SK-N-SH treated with all-trans-retinoic acid at 6 μM for 48 hours (cell line): ENCODE results near the gene RRBP1.

Experiments used
- ATAC-seq: fragments of 200-7000 bp; cut with Tn5 transposase; 3 replicates; pipeline ENCODE4 v1.9.1; 2020; ENCODE audit warnings: mild to moderate bottlenecking, moderate library complexity
- ARNTL ChIP-seq: fragments of 450-650 bp; formaldehyde crosslinking; IDR thresholded peaks from 2 replicates; pipeline ENCODE4 v1.5.0; 2020; ENCODE audit warnings: low read depth, mild to moderate bottlenecking, moderate library complexity, borderline replicate concordance
- CREB5 ChIP-seq: fragments of 250-450 bp; sonication (Bioruptor Pico); IDR thresholded peaks from 2 replicates; pipeline ENCODE4 v1.5.1; 2020; ENCODE audit warnings: low read depth, mild to moderate bottlenecking, moderate library complexity
- CSDC2 ChIP-seq: fragments of 250-450 bp; sonication (Bioruptor Pico); IDR thresholded peaks from 2 replicates; pipeline ENCODE4 v1.5.0; 2020; ENCODE audit warnings: mild to moderate bottlenecking, moderate library complexity
- CSRNP3 ChIP-seq: fragments of 250-450 bp; sonication (Bioruptor Pico); IDR thresholded peaks from 2 replicates; pipeline ENCODE4 v1.5.1; 2021; ENCODE audit warnings: mild to moderate bottlenecking, moderate library complexity
- ESRRG ChIP-seq: fragments of 250-450 bp; sonication (Bioruptor Pico); IDR thresholded peaks from 2 replicates; pipeline ENCODE4 v1.6.1; 2021; ENCODE audit warnings: mild to moderate bottlenecking
- GLIS3 ChIP-seq: fragments of 250-450 bp; sonication (Bioruptor Pico); IDR thresholded peaks from 2 replicates; pipeline ENCODE4 v1.5.0; 2020; ENCODE audit warnings: mild to moderate bottlenecking, moderate library complexity
- ISL1 ChIP-seq: fragments of 250-450 bp; sonication (Bioruptor Pico); IDR thresholded peaks from 2 replicates; pipeline ENCODE4 v2.1.2; 2022; ENCODE audit warnings: mild to moderate bottlenecking, moderate library complexity
- OSR1 ChIP-seq: fragments of 250-450 bp; sonication (Bioruptor Pico); IDR thresholded peaks from 2 replicates; pipeline ENCODE4 v1.8.0; 2022; ENCODE audit warnings: moderate library complexity, mild to moderate bottlenecking, inconsistent platforms
- PATZ1 ChIP-seq: fragments of 250-450 bp; sonication (Bioruptor Pico); IDR thresholded peaks from 2 replicates; pipeline ENCODE4 v1.8.0; 2020; ENCODE audit warnings: mild to moderate bottlenecking, moderate library complexity, borderline replicate concordance
- PPARA ChIP-seq: fragments of 250-450 bp; sonication (Bioruptor Pico); IDR thresholded peaks from 2 replicates; pipeline ENCODE4 v1.5.0; 2020; ENCODE audit warnings: mild to moderate bottlenecking, borderline replicate concordance
- RARB ChIP-seq: fragments of 250-450 bp; sonication (Bioruptor Pico); IDR thresholded peaks from 2 replicates; pipeline ENCODE4 v1.8.0; 2021; ENCODE audit warnings: mild to moderate bottlenecking, moderate library complexity
- SNAI2 ChIP-seq: fragments of 250-450 bp; sonication (Bioruptor Pico); IDR thresholded peaks from 2 replicates; pipeline ENCODE4 v1.5.0; 2020; ENCODE audit warnings: mild to moderate bottlenecking, moderate library complexity
- TCF4 ChIP-seq: fragments of 250-450 bp; sonication (Bioruptor Pico); IDR thresholded peaks from 2 replicates; pipeline ENCODE4 v1.8.0; 2021; ENCODE audit warnings: mild to moderate bottlenecking, moderate library complexity, borderline replicate concordance
- TOX ChIP-seq: fragments of 250-450 bp; sonication (Bioruptor Pico); IDR thresholded peaks from 2 replicates; pipeline ENCODE4 v1.8.0; 2021; ENCODE audit warnings: mild to moderate bottlenecking, moderate library complexity, borderline replicate concordance
- TSHZ2 ChIP-seq: fragments of 250-450 bp; sonication (Bioruptor Pico); IDR thresholded peaks from 2 replicates; pipeline ENCODE4 v1.5.0; 2020; ENCODE audit warnings: mild to moderate bottlenecking, moderate library complexity
- ZC3H10 ChIP-seq: fragments of 250-450 bp; sonication (Bioruptor Pico); IDR thresholded peaks from 2 replicates; pipeline ENCODE4 v1.5.1; 2021; ENCODE audit warnings: mild to moderate bottlenecking, moderate library complexity
- ZFP3 ChIP-seq: fragments of 250-450 bp; sonication (Bioruptor Pico); IDR thresholded peaks from 2 replicates; pipeline ENCODE4 v1.5.0; 2020; ENCODE audit warnings: mild to moderate bottlenecking, moderate library complexity
- ZFP30 ChIP-seq: fragments of 450-650 bp; formaldehyde crosslinking; IDR thresholded peaks from 2 replicates; pipeline ENCODE4 v1.5.0; 2022; ENCODE audit warnings: mild to moderate bottlenecking, moderate library complexity
- ZNF565 ChIP-seq: fragments of 450-650 bp; formaldehyde crosslinking; conservative IDR thresholded peaks from 2 replicates; pipeline ENCODE4 v1.5.0; 2020; ENCODE audit warnings: low read depth, mild to moderate bottlenecking, moderate library complexity
- ZNF8 ChIP-seq: fragments of 450-650 bp; formaldehyde crosslinking; IDR thresholded peaks from 2 replicates; pipeline ENCODE4 v1.5.0; 2020; ENCODE audit warnings: mild to moderate bottlenecking, moderate library complexity

RRBP1 gene

GRCh38 chr20:17651760-17652388, 30.2 kb downstream of the RRBP1 start:
- no peak; the same call in 1 of the 3 replicates for ATAC-seq
- TF ChIP-seq PPARA (CRISPR knock-in tag): no peak
- no peak for TF ChIP-seq TSHZ2 (CRISPR knock-in tag)
- TF ChIP-seq ZC3H10 (CRISPR knock-in tag): no peak
- no peak for TF ChIP-seq PATZ1 (CRISPR knock-in tag)
- no peak for TF ChIP-seq CSRNP3
- TF ChIP-seq SNAI2 (CRISPR knock-in tag): no peak
- no peak for TF ChIP-seq CSDC2
- no peak for TF ChIP-seq RARB (CRISPR knock-in tag)
- no peak for TF ChIP-seq TCF4 (CRISPR knock-in tag)
- no peak for TF ChIP-seq ZNF565 (CRISPR knock-in tag)
- no peak for TF ChIP-seq OSR1 (CRISPR knock-in tag)
- no peak for TF ChIP-seq ZFP3 (CRISPR knock-in tag)
- no peak for TF ChIP-seq ZFP30
- TF ChIP-seq TOX (CRISPR knock-in tag): no peak
- TF ChIP-seq ZNF8 (CRISPR knock-in tag): no peak
- no peak for TF ChIP-seq GLIS3 (CRISPR knock-in tag)
- TF ChIP-seq ISL1: no peak
- no peak for TF ChIP-seq CREB5 (CRISPR knock-in tag)

- TF ChIP-seq OSR1 (CRISPR knock-in tag): no peak
- TF ChIP-seq CREB5 (CRISPR knock-in tag): no peak
- ATAC-seq: no peak
Observed at GRCh38 chr20:17651129-17651759, 30.8 kb downstream of the RRBP1 start.

GRCh38 chr20:17650301-17651128, 31.5 kb downstream of the RRBP1 start:
- ATAC-seq: no peak
- TF ChIP-seq ZNF8 (CRISPR knock-in tag) (no peak), CSRNP3 (no peak), TSHZ2 (CRISPR knock-in tag) (no peak), ARNTL (CRISPR knock-in tag) (no peak), ZFP30 (no peak), ZNF565 (CRISPR knock-in tag) (no peak), ESRRG (CRISPR knock-in tag) (no peak), RARB (CRISPR knock-in tag) (no peak), OSR1 (CRISPR knock-in tag) (no peak), CSDC2 (no peak), ZFP3 (CRISPR knock-in tag) (no peak), TCF4 (CRISPR knock-in tag) (no peak), PPARA (CRISPR knock-in tag) (no peak)
